Measurements from ENCODE around the gene ATF5.
A peak's percentile ranks its signal among the peaks of the same experiment; 100 is the strongest.

GRCh38 chr19:49890349-49891311 lies 38.4 kb upstream of the ATF5 start:
- TF ChIP-seq CTCF (IDR thresholded peaks at IDR 0.05) (peak; percentile 78), ZFX (IDR thresholded peaks at IDR 0.05; ENCODE audit: borderline replicate concordance) (no peak)
